ENCODE measurements around the gene TNFAIP1. TPM values are rescaled to one million over a fixed set of nuclear protein-coding genes. Genes with fewer than 3 reads are reported as not detected.

The TNFAIP1 gene
- total RNA-seq, 1 experiment from 2014 or later, result 21.3 TPM

DNA sequence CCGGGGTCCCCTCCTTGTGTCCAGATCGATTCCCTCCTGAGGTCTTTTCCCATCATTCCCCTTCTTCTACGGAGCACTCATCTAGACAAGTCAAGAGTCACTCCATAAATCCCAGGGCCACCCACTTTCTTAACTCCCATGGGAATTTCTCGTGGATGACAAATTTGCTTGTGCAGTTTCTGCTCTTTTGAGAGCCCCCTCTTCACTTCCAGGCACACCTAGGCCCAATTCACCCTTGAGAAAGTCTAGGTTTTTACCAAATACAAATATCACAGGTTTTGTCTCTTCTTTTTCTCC lies 22.3 kb downstream of the TNFAIP1 start (continued):
- no peak for TF ChIP-seq ARID4B (CRISPR knock-in tag; IDR thresholded peaks at IDR 0.05; ENCODE audit: borderline replicate concordance)
- no peak for TF ChIP-seq TP53 (CRISPR knock-in tag; IDR thresholded peaks at IDR 0.05)
- TF ChIP-seq, protein P1, sequence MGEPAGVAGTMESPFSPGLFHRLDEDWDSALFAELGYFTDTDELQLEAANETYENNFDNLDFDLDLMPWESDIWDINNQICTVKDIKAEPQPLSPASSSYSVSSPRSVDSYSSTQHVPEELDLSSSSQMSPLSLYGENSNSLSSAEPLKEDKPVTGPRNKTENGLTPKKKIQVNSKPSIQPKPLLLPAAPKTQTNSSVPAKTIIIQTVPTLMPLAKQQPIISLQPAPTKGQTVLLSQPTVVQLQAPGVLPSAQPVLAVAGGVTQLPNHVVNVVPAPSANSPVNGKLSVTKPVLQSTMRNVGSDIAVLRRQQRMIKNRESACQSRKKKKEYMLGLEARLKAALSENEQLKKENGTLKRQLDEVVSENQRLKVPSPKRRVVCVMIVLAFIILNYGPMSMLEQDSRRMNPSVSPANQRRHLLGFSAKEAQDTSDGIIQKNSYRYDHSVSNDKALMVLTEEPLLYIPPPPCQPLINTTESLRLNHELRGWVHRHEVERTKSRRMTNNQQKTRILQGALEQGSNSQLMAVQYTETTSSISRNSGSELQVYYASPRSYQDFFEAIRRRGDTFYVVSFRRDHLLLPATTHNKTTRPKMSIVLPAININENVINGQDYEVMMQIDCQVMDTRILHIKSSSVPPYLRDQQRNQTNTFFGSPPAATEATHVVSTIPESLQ (CRISPR knock-in tag; IDR thresholded peaks at IDR 0.05), result no peak
- no peak for TF ChIP-seq GABPB1 (CRISPR knock-in tag; IDR thresholded peaks at IDR 0.05)
- no peak for TF ChIP-seq ZNF396 (CRISPR knock-in tag; IDR thresholded peaks at IDR 0.05; ENCODE audit: borderline replicate concordance)
- TF ChIP-seq ATF3 (CRISPR knock-in tag; conservative IDR thresholded peaks at IDR 0.05), result no peak
- TF ChIP-seq ZNF263 (CRISPR knock-in tag; IDR thresholded peaks at IDR 0.05; ENCODE audit: low read depth), result no peak
- no peak for TF ChIP-seq ZBTB21 (CRISPR knock-in tag; IDR thresholded peaks at IDR 0.05; ENCODE audit: borderline replicate concordance)
- no peak for TF ChIP-seq FOXK1 (CRISPR knock-in tag; IDR thresholded peaks at IDR 0.05)
- TF ChIP-seq, protein P2, sequence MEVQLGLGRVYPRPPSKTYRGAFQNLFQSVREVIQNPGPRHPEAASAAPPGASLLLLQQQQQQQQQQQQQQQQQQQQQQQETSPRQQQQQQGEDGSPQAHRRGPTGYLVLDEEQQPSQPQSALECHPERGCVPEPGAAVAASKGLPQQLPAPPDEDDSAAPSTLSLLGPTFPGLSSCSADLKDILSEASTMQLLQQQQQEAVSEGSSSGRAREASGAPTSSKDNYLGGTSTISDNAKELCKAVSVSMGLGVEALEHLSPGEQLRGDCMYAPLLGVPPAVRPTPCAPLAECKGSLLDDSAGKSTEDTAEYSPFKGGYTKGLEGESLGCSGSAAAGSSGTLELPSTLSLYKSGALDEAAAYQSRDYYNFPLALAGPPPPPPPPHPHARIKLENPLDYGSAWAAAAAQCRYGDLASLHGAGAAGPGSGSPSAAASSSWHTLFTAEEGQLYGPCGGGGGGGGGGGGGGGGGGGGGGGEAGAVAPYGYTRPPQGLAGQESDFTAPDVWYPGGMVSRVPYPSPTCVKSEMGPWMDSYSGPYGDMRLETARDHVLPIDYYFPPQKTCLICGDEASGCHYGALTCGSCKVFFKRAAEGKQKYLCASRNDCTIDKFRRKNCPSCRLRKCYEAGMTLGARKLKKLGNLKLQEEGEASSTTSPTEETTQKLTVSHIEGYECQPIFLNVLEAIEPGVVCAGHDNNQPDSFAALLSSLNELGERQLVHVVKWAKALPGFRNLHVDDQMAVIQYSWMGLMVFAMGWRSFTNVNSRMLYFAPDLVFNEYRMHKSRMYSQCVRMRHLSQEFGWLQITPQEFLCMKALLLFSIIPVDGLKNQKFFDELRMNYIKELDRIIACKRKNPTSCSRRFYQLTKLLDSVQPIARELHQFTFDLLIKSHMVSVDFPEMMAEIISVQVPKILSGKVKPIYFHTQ (CRISPR knock-in tag; IDR thresholded peaks at IDR 0.05), result no peak
- TF ChIP-seq NR3C1 (CRISPR knock-in tag; conservative IDR thresholded peaks at IDR 0.05; ENCODE audit: low read depth), result no peak

DNA sequence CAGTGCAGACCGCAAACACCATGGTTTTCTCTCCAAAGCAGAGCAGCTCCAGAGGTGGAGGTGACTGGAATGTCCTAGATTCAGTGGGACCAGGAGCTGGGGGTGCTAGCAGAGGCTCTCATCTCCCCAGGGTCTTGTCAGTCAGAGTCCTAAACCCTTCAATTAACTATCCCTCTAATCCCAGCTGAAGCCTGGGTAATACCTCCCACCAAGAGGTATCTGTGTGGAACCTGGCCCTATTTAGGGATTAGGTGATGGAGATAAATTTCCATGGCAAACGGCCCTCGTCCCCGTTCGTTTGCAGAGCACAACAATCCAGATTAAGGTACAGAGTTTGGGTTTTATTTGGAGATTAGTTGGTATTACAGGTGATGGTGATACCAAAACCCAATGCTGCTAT lies 27.6 kb downstream of the TNFAIP1 start:
- H3K4me1 Mint-ChIP-seq, result peaks cover 3% of the 10 kb centered on the region

More for the DNA sequence above, 27.6 kb downstream of the TNFAIP1 start:
- DNase-seq (ENCODE audit: low spot score), result no peak
- Mint-ChIP-seq H3K27me3 (ENCODE audit: low read depth) (no peaks in the 10 kb centered on the region), H3K9me3 (no peaks in the 10 kb centered on the region), H3K27ac (no peak overlapping the region), H3K36me3 (peaks cover 22% of the 10 kb centered on the region), H3K4me3 (no peak overlapping the region)
- no peak for TF ChIP-seq ZNF219 (CRISPR knock-in tag; IDR thresholded peaks at IDR 0.05; ENCODE audit: borderline replicate concordance)
- no peak for TF ChIP-seq CREM (CRISPR knock-in tag; IDR thresholded peaks at IDR 0.05)
- TF ChIP-seq, protein P3, sequence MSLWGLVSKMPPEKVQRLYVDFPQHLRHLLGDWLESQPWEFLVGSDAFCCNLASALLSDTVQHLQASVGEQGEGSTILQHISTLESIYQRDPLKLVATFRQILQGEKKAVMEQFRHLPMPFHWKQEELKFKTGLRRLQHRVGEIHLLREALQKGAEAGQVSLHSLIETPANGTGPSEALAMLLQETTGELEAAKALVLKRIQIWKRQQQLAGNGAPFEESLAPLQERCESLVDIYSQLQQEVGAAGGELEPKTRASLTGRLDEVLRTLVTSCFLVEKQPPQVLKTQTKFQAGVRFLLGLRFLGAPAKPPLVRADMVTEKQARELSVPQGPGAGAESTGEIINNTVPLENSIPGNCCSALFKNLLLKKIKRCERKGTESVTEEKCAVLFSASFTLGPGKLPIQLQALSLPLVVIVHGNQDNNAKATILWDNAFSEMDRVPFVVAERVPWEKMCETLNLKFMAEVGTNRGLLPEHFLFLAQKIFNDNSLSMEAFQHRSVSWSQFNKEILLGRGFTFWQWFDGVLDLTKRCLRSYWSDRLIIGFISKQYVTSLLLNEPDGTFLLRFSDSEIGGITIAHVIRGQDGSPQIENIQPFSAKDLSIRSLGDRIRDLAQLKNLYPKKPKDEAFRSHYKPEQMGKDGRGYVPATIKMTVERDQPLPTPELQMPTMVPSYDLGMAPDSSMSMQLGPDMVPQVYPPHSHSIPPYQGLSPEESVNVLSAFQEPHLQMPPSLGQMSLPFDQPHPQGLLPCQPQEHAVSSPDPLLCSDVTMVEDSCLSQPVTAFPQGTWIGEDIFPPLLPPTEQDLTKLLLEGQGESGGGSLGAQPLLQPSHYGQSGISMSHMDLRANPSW (CRISPR knock-in tag; conservative IDR thresholded peaks at IDR 0.05; ENCODE audit: low read depth), result no peak
- ATAC-seq, result no peak
- ChIA-PET POLR2A (no interaction called here), CTCF (interaction anchor here (1.4 kb wide), 1 partner anchor 27 kb away, joined by 4 read pairs; the partner anchor contains the start of gene TNFAIP1)

All from WTC11 (cell line).